NCI-H226 (cell line): ENCODE measurements around the gene TNP2.
"Not testable (repeated sequence)": the region's sequence is repeated elsewhere in the genome, so short reads cannot be mapped to it uniquely, and the experiment has no call there.

Experiments
- DNase-seq: peaks from one replicate; pipeline ENCODE4 v3.0.0-alpha.2; 2015

TNP2 gene

GRCh38 chr16:11238272-11239202, 30.6 kb downstream of the TNP2 start:
- no peak for DNase-seq

GRCh38 chr16:11236461-11237254, 32.5 kb downstream of the TNP2 start:
- DNase-seq: no peak

GRCh38 chr16:11235703-11235991, 33.5 kb downstream of the TNP2 start:
- no peak for DNase-seq

GRCh38 chr16:11234884-11235702, 34.0 kb downstream of the TNP2 start:
- DNase-seq: no peak

- no peak for DNase-seq
These were observed 35.3 kb downstream of the TNP2 start for GRCh38 chr16:11233727-11234376.

GRCh38 chr16:11232852-11233726, 36.0 kb downstream of the TNP2 start:
- DNase-seq: no peak

- DNase-seq: no peak
These were observed 36.7 kb downstream of the TNP2 start for GRCh38 chr16:11232302-11232851.

- no peak for DNase-seq
These were observed 37.7 kb downstream of the TNP2 start for GRCh38 chr16:11231367-11231970.

- DNase-seq: no peak
These were observed 39.2 kb downstream of the TNP2 start for GRCh38 chr16:11229906-11230305.

GRCh38 chr16:11229432-11229831, 39.7 kb downstream of the TNP2 start:
- no peak for DNase-seq

- no peak for DNase-seq
These were observed 43.2 kb downstream of the TNP2 start for GRCh38 chr16:11225677-11226549.

GRCh38 chr16:11224894-11225676, 44.0 kb downstream of the TNP2 start:
- DNase-seq: no peak

- DNase-seq: no peak
These were observed 44.8 kb downstream of the TNP2 start for GRCh38 chr16:11224096-11224893.

- not testable (repeated sequence) for DNase-seq
These were observed 48.6 kb downstream of the TNP2 start for GRCh38 chr16:11220507-11220906.

GRCh38 chr16:11219178-11219577, 49.9 kb downstream of the TNP2 start:
- no peak for DNase-seq

- DNase-seq: no peak
These were observed 50.5 kb downstream of the TNP2 start for GRCh38 chr16:11218604-11218962.
